Erythroblast (primary cell): ENCODE data around the gene SLC38A1.

Source experiments
- GATA1 ChIP-seq: IDR thresholded peaks from 2 replicates; pipeline ENCODE4 v1.6.1; 2011; ENCODE audit warnings: low read depth, mild to moderate bottlenecking, control low read depth, low read length, moderate library complexity
- POLR2A ChIP-seq: IDR thresholded peaks from 2 replicates; pipeline ENCODE4 v1.6.1; 2011; ENCODE audit warnings: mild to moderate bottlenecking, low read length

DNA sequence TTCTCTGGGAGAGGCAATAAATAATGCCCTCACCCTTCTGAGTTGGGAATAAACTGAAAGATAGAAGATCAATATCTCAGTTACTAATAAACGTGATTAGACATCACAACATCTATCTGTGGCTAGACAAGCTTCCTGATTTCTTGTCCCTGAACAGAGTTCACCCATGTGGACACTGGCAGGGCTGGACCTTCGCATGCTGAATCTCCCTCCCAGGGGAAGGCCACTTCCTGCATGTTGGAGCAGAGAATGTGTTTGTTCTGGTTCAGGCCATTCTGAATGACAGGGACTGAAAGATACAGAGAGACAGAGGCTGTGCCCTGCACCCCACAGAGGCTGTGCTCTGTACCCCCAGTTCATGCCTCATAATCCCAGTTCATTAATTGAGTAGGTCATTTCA is 132.6 kb downstream of the SLC38A1 start:
- TF ChIP-seq POLR2A (no peak), GATA1 (no peak)
